GM21381 (cell line): ENCODE measurements around the gene ROR1.

ENCODE experiments used
- ATAC-seq: cut with Tn5 transposase; IDR thresholded peaks from one replicate; pipeline ENCODE4 v1.9.1; 2021; ENCODE audit warnings: mild to moderate bottlenecking, moderate library complexity; ENCODE audit not compliant: unreplicated experiment

The ROR1 gene

GRCh38 chr1:64001038-64001437, 227.2 kb downstream of the ROR1 start:
- no peak for ATAC-seq

GRCh38 chr1:64004451-64005025, 230.7 kb downstream of the ROR1 start:
- ATAC-seq, result no peak

GRCh38 chr1:64005801-64006200, 232.0 kb downstream of the ROR1 start:
- no peak for ATAC-seq

GRCh38 chr1:64006276-64007051, 232.6 kb downstream of the ROR1 start:
- no peak for ATAC-seq

GRCh38 chr1:64010316-64010715, 236.5 kb downstream of the ROR1 start:
- ATAC-seq, result no peak

- no peak for ATAC-seq
These were observed 239.6 kb downstream of the ROR1 start for GRCh38 chr1:64013395-64013794.

- ATAC-seq, result no peak
These were observed 246.0 kb downstream of the ROR1 start for GRCh38 chr1:64019818-64020217.

GRCh38 chr1:64021066-64021465, 247.2 kb downstream of the ROR1 start:
- ATAC-seq, result no peak

- no peak for ATAC-seq
These were observed 251.2 kb downstream of the ROR1 start for GRCh38 chr1:64025051-64025450.

- ATAC-seq, result no peak
These were observed 255.2 kb downstream of the ROR1 start for GRCh38 chr1:64029037-64029436.

GRCh38 chr1:64030411-64030810, 256.6 kb downstream of the ROR1 start:
- ATAC-seq, result no peak

GRCh38 chr1:64031236-64031635, 257.4 kb downstream of the ROR1 start:
- ATAC-seq, result no peak

GRCh38 chr1:64033667-64034220, 259.9 kb downstream of the ROR1 start:
- ATAC-seq, result no peak

- ATAC-seq, result no peak
These were observed 262.7 kb downstream of the ROR1 start for GRCh38 chr1:64036549-64036948.

- ATAC-seq, result no peak
These were observed 264.3 kb downstream of the ROR1 start for GRCh38 chr1:64038119-64038518.

GRCh38 chr1:64038965-64039364, 265.1 kb downstream of the ROR1 start:
- ATAC-seq, result no peak

- ATAC-seq, result no peak
These were observed 265.6 kb downstream of the ROR1 start for GRCh38 chr1:64039390-64039926.

- ATAC-seq, result no peak
These were observed 267.7 kb downstream of the ROR1 start for GRCh38 chr1:64041371-64042131.

- no peak for ATAC-seq
These were observed 268.7 kb downstream of the ROR1 start for GRCh38 chr1:64042331-64043100.

GRCh38 chr1:64043288-64043687, 269.5 kb downstream of the ROR1 start:
- no peak for ATAC-seq

GRCh38 chr1:64043976-64044375, 270.2 kb downstream of the ROR1 start:
- no peak for ATAC-seq
